Superior temporal gyrus (tissue), 1 donor: ENCODE data around the gene ME3.

Experiments used
- DNase-seq: peaks from one replicate; pipeline ENCODE4 v3.0.0-alpha.2; 2016; ENCODE audit errors: extremely low spot score

The ME3 gene

DNA sequence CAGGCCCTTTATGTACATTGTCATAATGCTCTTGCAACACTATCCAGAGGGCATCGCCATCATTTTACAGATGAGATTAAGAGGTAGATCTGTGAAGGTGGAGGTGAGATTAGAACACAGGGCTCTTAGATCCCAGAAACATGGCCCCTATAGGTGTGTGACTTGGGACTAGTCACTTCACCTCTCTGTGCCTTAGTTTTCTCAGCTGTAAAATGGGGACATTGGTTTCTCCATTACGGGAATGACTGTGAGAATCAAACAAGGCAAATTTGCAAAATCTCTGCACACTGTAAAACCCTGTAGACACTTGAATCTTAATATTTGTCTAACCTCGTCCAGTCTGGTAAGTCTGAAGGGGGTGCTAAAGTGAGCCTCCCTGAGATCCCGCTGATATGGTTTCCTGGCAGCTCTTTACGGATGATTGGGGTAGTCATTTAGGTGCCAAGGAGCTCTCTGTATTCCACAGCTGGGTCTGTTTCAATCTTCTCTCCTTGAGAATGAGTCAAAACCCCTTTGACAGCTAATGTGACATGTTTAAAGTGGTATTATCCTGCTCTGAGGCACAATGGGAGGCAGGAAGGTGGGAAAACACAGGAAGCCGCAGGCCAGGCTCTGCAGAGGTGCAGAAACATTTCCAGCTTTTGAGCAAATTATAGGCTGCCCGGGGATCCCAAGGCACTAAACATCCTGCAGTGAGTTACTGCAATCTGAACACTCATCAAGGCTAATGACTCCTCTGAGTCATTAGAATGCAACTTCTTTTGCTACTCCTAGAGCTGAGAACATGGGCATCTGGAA is 156.9 kb downstream of the ME3 start:
- peak; percentile 24 for DNase-seq

DNA sequence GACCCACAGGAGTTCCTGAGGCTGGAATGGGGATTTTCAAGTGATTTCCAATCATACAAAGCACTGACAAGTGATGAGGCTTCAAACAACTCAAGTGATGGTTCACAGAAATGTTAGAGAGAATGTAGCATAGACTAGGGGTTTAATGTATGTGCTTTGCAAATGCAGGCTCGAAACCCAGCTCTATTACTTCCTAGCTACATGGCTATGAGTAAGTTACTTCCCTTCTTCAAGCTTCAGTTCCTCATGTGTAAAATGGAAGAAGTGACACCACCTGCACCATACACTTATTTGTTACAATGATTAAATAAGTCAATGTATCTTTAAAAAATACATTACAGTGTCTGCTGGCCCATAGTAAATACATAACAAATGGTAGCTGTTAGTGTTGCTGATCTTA is 158.0 kb downstream of the ME3 start:
- no peak for DNase-seq

DNA sequence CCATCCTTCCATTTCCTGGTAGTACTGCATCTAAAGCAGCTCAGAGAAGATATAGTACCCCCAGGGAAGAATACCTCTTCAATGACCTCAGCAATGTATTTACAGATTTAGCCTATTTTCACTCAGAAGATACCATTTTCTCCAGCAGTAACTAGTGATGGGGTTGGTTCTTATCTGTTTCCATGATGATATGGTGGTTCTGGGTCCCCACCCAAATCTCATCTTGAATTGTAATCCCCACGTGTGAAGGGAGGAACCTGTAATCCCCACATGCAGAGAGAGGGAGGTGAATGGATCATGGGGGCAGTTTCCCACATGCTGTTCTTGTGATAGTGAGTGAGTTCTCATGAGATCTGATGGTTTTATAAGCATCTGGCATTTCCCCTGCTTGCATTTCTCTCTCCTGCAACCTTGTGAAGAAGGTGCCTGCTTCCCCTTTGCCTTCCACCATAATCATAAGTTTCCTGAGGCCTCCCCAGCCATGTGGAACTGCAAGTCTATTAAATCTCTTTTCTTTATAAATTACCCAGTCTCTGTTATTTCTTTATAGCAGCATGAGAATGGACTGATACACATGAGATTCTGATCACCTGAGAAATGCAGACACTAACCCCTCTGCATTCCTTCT is 158.6 kb downstream of the ME3 start:
- DNase-seq, result no peak

DNA sequence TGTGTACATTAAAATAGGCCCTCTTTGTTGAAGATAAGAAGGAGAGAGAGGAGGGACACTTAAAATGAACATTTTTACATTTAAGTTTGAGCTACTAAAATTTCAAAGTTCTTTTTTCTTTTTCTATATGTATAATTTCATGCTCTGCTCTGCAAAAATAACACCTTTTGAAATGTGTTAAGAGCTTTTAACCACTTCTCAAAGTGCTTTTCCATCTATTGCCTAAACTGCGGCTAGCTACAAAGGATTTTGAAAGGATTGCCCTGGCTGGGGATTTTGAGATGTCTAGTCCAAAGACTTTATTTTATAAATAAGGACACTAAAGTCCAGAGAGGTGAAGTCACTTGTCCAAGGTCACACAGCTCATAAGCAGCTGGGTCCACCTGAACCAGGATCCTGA is 159.3 kb downstream of the ME3 start:
- DNase-seq, result peak; percentile 20

DNA sequence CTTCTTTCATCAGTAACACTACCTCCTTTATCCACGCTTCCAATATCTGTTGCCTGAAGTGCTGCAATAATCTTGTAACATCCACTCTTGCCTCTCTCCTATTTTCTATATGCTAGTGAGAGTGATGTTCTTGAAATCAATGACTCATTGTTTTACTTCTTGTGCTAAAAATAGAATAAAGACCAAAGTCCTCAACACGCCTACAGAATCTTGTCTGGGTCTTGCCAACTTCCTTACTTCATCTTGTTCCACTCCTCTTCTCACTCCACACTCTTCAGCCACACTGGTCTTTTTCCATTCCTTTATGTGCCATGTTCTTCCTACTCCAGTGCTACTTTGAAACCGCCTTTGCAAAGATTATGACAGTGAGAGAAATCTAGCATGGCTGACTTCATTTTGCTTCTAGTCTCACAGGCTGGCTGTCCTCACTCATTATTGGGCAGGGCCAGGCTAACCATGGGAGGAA is 161.3 kb downstream of the ME3 start:
- DNase-seq, result peak; percentile 63

DNA sequence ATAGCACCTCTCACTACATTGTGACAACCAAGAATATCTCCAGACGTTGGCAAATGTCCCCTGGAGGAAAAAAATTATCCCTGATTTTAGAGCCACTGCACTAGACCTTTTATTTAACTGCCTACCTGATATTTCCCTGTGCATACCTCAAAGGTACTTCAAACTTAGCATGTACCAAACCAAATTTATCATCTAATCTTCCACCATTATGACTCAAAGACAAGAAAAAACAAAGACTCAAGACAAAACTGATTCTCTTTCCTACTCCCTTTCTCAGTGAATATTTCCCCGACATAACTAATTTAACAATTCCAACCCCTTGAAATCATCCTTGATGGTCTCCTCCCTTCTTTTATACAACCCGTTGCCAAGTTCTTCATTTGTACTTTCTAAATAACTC is 161.7 kb downstream of the ME3 start:
- DNase-seq, result no peak

DNA sequence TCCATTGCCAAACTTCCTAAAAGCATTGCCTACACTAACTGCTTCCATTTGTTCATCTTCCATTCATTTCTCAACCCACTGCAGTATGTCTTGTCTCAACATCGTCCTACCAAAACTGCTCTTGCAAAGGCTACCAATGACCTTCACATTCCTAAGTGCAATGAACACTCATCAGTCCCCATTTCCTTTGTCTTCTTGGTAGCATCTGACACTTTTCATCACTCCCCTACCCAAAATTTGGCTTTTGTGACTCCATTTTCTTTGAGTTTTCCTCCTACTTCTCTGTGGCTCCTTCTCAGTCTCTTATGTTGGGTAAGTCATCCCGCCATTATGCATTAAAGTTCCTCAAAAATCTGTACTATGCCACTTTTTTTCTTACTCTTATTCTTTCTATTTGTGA is 162.3 kb downstream of the ME3 start:
- no peak for DNase-seq

DNA sequence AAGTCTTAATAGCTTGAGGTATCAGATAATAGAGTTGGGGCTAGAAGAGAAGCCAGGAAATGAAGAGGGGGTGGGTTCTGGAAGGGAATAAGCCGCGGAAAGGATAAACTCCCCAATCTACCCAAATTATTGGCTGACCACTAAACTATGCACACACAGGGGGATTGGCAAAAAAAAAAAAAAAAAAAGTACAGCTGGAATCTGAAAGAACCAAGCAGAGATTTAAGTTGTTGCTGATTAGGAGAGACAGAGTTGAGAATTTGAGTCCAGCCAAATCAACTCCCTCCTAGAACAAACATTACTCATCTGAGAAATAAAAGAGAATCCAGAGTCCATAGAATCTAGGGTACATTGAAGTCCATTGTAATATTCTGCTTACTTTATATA is 162.8 kb downstream of the ME3 start:
- no peak for DNase-seq

DNA sequence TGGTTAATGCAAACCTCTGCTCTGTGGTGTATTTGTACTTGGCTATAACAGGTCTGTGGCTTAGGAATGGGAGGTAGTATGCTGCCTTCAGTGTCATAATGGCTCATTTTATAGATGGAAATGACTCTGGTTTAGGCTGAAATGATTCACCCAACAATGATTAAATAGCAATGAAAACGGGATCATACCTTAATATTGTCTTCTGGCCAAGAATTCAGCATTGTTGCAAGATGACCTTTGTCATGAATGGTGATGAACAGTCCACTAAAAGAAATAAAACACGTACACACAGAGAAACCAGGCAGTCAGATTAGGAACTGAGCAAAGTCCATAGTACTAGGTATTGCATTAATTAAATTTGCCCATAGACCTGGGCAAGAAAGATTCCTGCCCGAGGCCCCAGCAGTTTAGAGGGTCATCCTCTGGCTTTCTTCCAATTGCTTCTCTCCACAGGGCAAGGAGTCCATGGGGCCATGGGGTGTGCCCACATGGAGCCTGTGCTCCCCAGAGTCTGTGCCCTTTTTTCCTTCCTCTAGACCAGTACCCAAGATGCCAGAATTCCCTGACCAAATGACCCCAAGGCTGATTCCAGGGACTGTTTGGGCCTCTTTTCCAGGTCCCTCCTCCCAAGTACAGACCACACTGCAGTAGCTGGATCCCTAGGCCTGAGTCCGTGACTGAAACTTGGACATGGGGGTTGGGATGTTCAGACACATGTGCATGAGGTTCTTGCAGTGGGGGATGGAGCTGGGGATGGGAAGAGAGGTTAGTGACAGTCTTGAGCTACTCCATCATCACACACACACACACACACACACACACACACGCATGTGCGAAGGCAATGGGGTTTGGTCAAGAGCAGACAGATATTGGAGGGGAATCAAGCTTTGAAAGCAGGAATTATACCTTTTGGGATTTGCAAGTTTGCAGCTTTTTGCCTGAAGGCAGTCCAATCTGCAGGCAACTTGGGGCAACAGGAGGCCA is 163.5 kb downstream of the ME3 start:
- DNase-seq, result no peak

DNA sequence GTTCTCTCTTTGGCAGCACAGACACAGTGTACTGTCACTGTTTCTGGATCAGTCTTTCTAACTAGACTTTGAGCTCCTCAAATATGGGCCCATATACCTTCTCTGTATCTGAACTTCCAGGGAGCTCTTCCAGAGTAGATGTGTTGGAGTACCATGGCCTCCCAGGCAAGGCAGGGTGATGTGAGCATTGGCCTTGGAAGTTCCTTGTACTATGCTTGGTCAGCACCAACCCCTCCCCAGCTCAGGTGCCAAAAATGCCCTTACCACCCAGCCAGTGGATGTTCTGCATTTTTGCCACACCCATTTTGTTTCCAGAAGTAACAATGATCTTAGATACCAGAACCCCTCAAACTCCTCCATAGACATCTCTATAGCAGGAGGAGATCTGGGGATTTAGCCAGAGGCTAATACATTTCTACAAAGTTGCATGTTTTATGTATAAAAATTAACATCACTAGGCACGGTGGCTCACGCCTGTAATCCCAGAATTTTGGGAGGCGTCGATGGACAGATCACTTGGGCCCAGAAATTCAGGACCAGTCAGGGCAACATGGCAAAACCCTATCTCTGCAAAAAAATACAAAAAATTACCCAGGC is 165.1 kb downstream of the ME3 start:
- DNase-seq, result no peak

DNA sequence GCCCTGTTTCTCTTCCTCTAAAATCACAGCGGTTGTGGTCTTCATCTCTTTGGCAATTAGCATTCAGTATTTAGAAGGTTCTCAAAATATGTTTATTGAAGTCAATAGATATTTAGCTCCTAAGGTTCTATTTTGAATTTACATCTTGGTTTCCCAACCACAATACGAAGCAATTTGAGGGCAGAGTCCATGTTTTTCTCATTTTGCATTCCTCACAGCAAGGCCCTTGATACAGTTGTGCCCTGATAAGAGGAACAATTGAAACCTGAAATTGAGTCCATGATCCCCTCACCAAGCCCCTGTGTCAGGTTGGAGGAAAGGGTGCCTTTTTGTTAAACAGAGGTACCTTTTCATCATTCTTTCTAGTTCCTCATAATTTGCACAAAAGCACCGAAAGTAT is 166.2 kb downstream of the ME3 start:
- DNase-seq, result no peak

DNA sequence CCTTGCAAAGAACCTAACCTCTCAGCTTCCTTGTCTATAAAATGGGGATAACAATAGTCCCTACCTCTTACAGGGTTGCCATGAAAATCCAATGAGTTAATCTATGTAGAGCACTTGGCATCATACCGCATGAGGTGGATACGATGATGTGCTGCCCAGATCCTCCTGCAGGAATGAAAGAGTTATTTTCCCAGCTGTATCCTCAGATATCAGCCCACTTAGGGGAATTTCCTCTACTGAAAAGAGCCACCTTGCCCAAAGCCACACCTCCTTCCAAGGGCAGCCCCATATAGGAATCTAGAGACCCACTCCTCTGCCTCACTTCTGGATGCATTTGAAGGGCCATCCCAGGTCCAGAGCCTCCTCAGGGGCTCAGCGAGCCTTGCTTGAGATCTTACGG is 169.3 kb downstream of the ME3 start:
- no peak for DNase-seq

DNA sequence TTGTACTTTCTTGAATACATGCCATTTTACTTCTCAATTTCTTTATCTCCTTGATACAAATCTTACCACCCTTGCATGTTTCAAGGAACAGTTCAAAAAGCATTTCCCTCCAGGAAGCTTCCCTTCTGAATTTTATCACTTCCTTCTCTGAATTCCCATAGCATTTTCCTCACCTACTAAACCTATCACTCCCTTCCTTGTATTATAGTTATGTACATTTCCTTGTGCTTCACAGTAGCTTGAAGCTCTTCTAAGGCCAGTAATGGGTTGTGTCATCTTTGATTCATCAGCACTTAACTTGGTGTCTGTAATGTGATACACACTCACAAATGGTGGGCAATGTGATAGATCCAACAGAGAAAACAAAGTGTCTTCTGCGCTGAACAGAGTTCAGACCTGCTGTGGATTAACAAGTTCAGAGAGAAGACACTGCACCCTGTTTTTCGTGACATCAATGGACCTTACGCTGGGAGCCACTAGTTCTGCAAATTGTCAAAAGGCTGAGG is 170.2 kb downstream of the ME3 start:
- no peak for DNase-seq

DNA sequence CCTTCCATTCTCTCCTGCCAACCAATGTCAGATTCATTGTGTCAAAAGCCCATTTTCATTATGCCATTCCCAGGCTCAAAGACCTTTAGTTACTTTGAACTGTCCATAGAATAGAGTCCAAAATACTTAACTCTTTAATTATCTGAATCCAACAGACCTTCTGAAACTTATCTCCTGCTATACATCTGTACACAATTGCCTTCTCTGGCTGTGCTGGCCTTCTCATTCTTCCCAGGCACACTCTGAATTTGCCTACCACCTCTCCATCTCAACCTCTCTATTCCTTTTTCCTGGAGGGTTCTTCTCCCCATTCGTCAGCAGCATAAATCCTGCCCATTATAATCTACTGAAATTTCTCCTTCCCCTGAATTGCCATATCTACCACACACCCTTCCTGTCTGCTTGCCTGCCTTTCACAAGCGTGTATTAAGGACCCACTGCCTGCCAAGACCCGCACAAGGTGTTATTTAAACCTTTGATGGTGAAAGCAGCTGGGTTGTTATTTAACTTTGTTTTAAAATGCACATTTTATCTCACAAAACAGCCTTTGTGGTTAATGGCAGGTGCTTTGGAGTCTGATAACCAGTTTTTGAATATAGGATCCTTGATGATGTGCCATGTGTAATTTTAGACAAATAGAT is 171.8 kb downstream of the ME3 start:
- DNase-seq, result no peak

DNA sequence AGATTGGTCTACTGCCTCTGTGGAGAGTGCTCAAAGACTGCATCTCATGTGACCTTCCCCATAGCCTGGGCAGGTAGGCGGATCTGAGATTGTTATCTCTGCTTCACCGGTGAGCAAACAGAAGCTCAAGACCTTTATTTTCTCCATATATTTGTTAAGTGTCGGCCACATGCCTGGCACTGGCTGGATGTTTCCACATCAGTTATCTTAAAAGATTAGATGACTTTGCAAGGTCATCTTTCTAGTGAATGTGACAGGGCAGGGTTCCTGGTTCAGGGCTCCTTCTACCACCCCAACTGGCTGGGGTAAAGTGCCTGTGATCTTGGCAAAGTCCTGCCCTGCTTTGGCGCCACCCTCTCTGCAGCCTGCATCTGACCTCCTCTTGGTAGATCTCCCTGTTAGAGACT is 172.7 kb downstream of the ME3 start:
- DNase-seq, result no peak

DNA sequence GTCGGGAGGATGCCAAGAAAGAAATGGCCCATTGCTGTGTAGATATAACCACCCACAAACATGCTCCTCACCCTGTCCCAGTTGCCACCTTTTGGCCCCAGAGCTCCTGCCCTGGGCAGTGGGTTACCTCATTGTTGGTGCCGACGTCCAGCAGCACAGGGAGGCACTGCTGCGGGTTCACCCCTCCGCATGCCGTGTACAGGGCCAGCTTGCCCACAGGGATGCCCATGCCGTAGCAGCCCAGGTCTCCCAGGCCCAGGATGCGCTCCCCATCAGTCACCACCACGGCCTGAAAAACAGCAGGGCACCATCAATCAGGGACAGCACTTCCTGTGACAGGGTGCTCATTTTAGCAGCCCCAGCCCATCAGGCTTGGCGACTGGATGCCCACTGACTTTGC is 174.6 kb downstream of the ME3 start:
- DNase-seq, result no peak

DNA sequence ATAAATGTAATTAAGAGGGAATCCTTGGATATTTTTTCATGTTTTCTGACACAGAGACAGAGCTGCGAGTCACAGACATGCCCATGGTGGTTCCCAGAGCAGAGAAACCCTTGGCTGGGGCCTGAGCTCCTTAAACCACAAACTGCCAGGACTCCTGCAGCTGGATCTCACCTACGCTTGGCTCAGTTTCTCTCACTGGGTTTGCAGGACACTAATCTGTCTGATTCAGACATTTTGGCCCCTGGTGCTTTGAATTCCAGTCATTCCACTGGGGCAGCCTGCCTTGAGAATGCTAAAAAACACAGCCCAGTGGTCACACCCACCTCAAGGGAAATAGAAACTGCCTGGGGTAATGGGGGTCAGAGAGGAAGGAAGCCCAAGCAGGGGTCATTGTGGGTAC is 175.1 kb downstream of the ME3 start:
- no peak for DNase-seq

DNA sequence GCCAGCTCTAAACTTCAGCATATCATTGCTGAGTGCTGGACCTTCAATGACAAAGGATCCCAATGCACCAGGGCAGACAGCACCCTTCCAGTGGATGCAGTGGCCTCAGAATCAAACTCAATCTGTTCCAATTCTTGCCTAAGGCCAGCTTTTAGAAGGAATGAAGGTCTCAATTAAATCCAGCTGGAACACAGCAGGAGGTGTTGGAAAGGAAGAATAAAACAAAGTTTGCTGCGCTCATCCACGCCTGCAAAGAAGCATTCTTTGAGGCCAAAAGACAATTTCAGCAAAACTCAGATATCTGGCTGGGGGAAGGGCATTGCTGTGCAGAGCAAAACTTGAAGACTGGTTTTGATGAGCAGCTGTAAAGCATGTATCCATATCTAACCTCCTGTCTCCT is 177.1 kb downstream of the ME3 start:
- no peak for DNase-seq

DNA sequence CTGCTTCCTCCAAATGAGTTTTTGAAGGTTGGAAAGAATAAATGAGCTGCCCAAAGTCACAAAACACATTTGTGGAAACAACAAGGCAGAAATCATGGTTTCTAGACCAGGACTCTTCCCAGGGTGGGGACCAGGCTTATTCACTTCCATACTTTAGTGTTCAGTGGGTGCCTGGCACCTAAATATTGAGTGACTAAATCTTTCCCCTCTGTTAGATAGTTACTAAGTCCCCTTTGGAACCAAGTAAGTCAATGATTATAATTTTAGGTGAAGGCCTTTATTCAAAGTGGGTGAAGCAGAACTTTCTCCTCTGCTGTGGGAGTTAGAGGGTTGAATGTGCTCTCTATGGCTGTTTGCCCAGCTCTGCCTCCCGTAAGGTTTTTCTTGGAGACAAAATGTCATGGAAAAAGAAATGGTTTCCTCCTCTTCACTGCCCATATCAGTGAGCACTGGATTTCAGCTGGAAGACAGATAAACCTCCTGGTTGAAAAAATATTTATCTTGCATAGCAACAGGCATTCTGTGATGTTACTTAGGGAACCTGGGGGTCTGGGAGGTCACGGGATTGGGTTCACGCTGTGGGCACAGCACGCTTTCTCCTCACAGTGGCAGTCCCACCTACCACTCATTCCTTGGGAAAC is 179.9 kb downstream of the ME3 start:
- DNase-seq, result no peak

DNA sequence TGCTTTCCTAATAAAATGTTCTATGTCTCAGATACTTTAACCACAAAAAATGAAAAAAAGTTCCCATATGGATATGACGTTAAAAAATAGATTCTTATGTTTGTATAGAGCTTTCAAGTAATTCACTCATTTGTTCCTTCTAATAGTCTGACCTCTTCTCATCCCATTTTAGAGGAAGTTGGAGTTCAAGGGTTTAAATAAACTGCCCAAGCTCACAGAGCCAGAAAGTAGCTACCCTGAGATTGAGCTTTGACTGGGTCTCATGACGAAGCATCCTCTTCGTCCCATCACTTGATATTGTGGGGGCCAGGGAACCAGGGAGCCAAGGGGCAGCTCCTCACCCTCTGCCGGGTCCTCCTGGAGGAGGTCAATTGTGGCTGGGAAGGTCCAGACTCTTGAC is 181.4 kb downstream of the ME3 start:
- no peak for DNase-seq

DNA sequence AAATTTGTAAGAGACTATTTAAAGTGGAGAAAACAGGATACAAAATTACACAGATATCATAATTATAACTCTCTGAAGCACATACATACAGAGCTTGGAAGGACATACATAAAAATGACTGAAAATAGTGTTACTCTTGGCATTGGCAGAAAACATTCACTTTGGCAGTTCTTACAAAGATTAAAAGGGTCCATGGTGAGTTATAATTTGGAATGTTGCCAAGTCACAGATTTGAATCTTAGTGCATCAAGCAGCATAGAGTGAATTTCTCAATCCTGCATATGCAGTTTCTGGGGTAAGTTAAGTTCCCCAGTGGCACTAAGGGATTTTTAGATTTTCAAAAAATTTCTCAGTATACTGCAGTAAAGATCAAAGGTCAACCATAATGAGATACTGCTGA is 181.8 kb downstream of the ME3 start:
- DNase-seq, result no peak
